H9 (cell line): ENCODE results near the gene SF3A2. TPM values are rescaled to one million over a fixed set of nuclear protein-coding genes. Genes with fewer than 3 reads are reported as not detected.

Experiments used
- DNase-seq: peaks from one replicate; pipeline ENCODE4 v3.0.0-alpha.2; 2017
- H2AFZ ChIP-seq: one replicate; pipeline ENCODE4 v1.6.1; 2013; ENCODE audit warnings: mild to moderate bottlenecking, low read length, control low read depth, moderate library complexity
- H2AK5ac ChIP-seq: 2 replicates; pipeline ENCODE4 v1.6.1; 2013; ENCODE audit warnings: low read length, control low read depth, mixed read lengths; ENCODE audit not compliant: insufficient read length
- H2BK120ac ChIP-seq: one replicate; pipeline ENCODE4 v1.6.1; 2013; ENCODE audit warnings: low read depth, mild to moderate bottlenecking, low read length, control low read depth, inconsistent platforms; ENCODE audit not compliant: poor library complexity, severe bottlenecking
- H2BK12ac ChIP-seq: 2 replicates; pipeline ENCODE4 v1.6.1; 2013; ENCODE audit warnings: low read length, control low read depth, mixed read lengths, low read depth; ENCODE audit not compliant: insufficient read length
- H2BK15ac ChIP-seq: 2 replicates; pipeline ENCODE4 v1.6.1; 2013; ENCODE audit warnings: low read depth, low read length, control low read depth
- H2BK20ac ChIP-seq: one replicate; pipeline ENCODE4 v1.6.1; 2013; ENCODE audit warnings: low read depth, mild to moderate bottlenecking, low read length, control low read depth, inconsistent platforms; ENCODE audit not compliant: poor library complexity, severe bottlenecking
- H2BK5ac ChIP-seq: 2 replicates; pipeline ENCODE4 v1.6.1; 2013; ENCODE audit warnings: low read length, control low read depth, mixed read lengths; ENCODE audit not compliant: insufficient read length
- H3K14ac ChIP-seq: 2 replicates; pipeline ENCODE4 v1.6.1; 2013; ENCODE audit warnings: low read length, control low read depth; ENCODE audit not compliant: insufficient read depth
- H3K18ac ChIP-seq: 2 replicates; pipeline ENCODE4 v1.6.1; 2013; ENCODE audit warnings: low read depth, mild to moderate bottlenecking, mixed read lengths, low read length, control low read depth; ENCODE audit not compliant: insufficient read length
- H3K23ac ChIP-seq: 2 replicates; pipeline ENCODE4 v1.6.1; 2013; ENCODE audit warnings: low read length, control low read depth, mixed read lengths, low read depth; ENCODE audit not compliant: insufficient read length
- H3K23me2 ChIP-seq: 2 replicates; pipeline ENCODE4 v1.6.1; 2013; ENCODE audit warnings: low read depth, mild to moderate bottlenecking, mixed read lengths, low read length, control low read depth; ENCODE audit not compliant: insufficient read length, poor library complexity, severe bottlenecking
- H3K27ac ChIP-seq: 2 replicates; pipeline ENCODE4 v1.5.1; 2013; ENCODE audit warnings: low read length, control low read depth, mixed read lengths, low read depth; ENCODE audit not compliant: insufficient read length
- H3K27me3 ChIP-seq: 2 replicates; pipeline ENCODE4 v1.6.1; 2013; ENCODE audit warnings: low read length, control low read depth, inconsistent platforms; ENCODE audit not compliant: insufficient read depth
- H3K4ac ChIP-seq: 2 replicates; pipeline ENCODE4 v1.6.1; 2013; ENCODE audit warnings: low read depth, mild to moderate bottlenecking, control low read depth, inconsistent platforms, low read length, moderate library complexity
- H3K4me1 ChIP-seq: 2 replicates; pipeline ENCODE4 v1.6.1; 2013; ENCODE audit warnings: low read length, control low read depth, inconsistent platforms; ENCODE audit not compliant: insufficient read depth
- H3K4me2 ChIP-seq: 2 replicates; pipeline ENCODE4 v1.6.1; 2013; ENCODE audit warnings: low read length, control low read depth, mixed read lengths; ENCODE audit not compliant: insufficient read length, insufficient read depth
- H3K56ac ChIP-seq: 2 replicates; pipeline ENCODE4 v1.6.1; 2013; ENCODE audit warnings: low read depth, mild to moderate bottlenecking, mixed read lengths, low read length, control low read depth; ENCODE audit not compliant: insufficient read length
- H3K79me1 ChIP-seq: 2 replicates; pipeline ENCODE4 v1.6.1; 2013; ENCODE audit warnings: low read depth, mild to moderate bottlenecking, moderate library complexity, low read length, control low read depth, inconsistent platforms; ENCODE audit not compliant: insufficient read depth, poor library complexity, severe bottlenecking
- H3K79me2 ChIP-seq: 2 replicates; pipeline ENCODE4 v1.6.1; 2013; ENCODE audit warnings: low read length, control low read depth, inconsistent platforms; ENCODE audit not compliant: insufficient read depth
- H3K9ac ChIP-seq: 2 replicates; pipeline ENCODE4 v1.6.1; 2013; ENCODE audit warnings: low read length, control low read depth, mixed read lengths; ENCODE audit not compliant: insufficient read length; ENCODE audit errors: extremely low read depth
- H3K9me3 ChIP-seq: one replicate; pipeline ENCODE4 v1.6.1; 2013; ENCODE audit warnings: low read depth, low read length, inconsistent platforms; ENCODE audit not compliant: control insufficient read depth
- H3T11ph ChIP-seq: one replicate; pipeline ENCODE4 v1.6.1; 2013; ENCODE audit warnings: mild to moderate bottlenecking, low read length, control low read depth, inconsistent platforms
- H4K20me1 ChIP-seq: one replicate; pipeline ENCODE4 v1.6.1; 2013; ENCODE audit not compliant: control insufficient read depth, insufficient read length, insufficient read depth
- H4K5ac ChIP-seq: 2 replicates; pipeline ENCODE4 v1.6.1; 2013; ENCODE audit warnings: low read depth, mild to moderate bottlenecking, mixed read lengths, low read length, control low read depth; ENCODE audit not compliant: insufficient read length
- H4K8ac ChIP-seq: replicated peaks from 2 replicates; pipeline ENCODE4 v1.6.1; 2013; ENCODE audit warnings: low read length, control low read depth, mixed read lengths, low read depth; ENCODE audit not compliant: insufficient read length
- H4K91ac ChIP-seq: 2 replicates; pipeline ENCODE4 v1.6.1; 2013; ENCODE audit warnings: low read depth, mild to moderate bottlenecking, moderate library complexity, mixed read lengths, low read length, control low read depth; ENCODE audit not compliant: insufficient read length
- H3K27ac Mint-ChIP-seq, 3 experiments: 2 replicates in 2 of 3; 3 replicates in 1 of 3; pipeline ENCODE4 v1.8.0; 2020 to 2021; ENCODE audit warnings: mixed read lengths in 3 of 3, mild to moderate bottlenecking in 1 of 3, moderate library complexity in 1 of 3
- H3K27me3 Mint-ChIP-seq: 2 replicates; pipeline ENCODE4 v1.8.0; 2021; ENCODE audit warnings: low read depth, mild to moderate bottlenecking, moderate library complexity, mixed read lengths
- H3K36me3 Mint-ChIP-seq, 3 experiments: 2 replicates in 2 of 3; 3 replicates in 1 of 3; pipeline ENCODE4 v1.8.0; 2020 to 2021; ENCODE audit warnings: low read depth in 3 of 3, mixed read lengths in 3 of 3; ENCODE audit not compliant: insufficient read depth in 1 of 3
- H3K4me1 Mint-ChIP-seq, 2 experiments: 2 replicates each; pipeline ENCODE4 v1.8.0; 2020; ENCODE audit warnings: mixed read lengths in 2 of 2
- H3K4me3 Mint-ChIP-seq, 2 experiments: 2 replicates in 1 of 2; 3 replicates in 1 of 2; pipeline ENCODE4 v1.8.0; 2020 to 2021; ENCODE audit warnings: mild to moderate bottlenecking in 2 of 2, mixed read lengths in 2 of 2, moderate library complexity in 1 of 2
- H3K9me3 Mint-ChIP-seq, 2 experiments: 2 replicates in 1 of 2; 3 replicates in 1 of 2; pipeline ENCODE4 v1.8.0; 2020; ENCODE audit warnings: mild to moderate bottlenecking in 2 of 2, mixed read lengths in 2 of 2, moderate library complexity in 1 of 2
- WGBS: extraction: QIAGEN DNeasy Blood & Tissue Kit; methylation state at CpG from one replicate; pipeline ENCODE4 v1.1.7; 2013; ENCODE audit warnings: missing lambda C conversion rate, low lambda C conversion rate, mixed read lengths; ENCODE audit not compliant: insufficient read length; ENCODE audit errors: extremely low coverage; 5-methylcytosine and 5-hydroxymethylcytosine counted together
- total RNA-seq: library from RNA; stranded (reverse); gene quantifications from 2 replicates; pipeline ENCODE4 v1.2.1, GENCODE V29; 2021
- TF ChIP-seq, protein P1 (sequence below): fragments of 200-600 bp; sonication (generic); conservative IDR thresholded peaks from 3 replicates; pipeline ENCODE4 v1.8.0; 2021; ENCODE audit warnings: antibody characterized with exemption, mild to moderate bottlenecking

Gene SF3A2
- total RNA-seq, 1 experiment from 2014 or later, result 166 TPM

DNA sequence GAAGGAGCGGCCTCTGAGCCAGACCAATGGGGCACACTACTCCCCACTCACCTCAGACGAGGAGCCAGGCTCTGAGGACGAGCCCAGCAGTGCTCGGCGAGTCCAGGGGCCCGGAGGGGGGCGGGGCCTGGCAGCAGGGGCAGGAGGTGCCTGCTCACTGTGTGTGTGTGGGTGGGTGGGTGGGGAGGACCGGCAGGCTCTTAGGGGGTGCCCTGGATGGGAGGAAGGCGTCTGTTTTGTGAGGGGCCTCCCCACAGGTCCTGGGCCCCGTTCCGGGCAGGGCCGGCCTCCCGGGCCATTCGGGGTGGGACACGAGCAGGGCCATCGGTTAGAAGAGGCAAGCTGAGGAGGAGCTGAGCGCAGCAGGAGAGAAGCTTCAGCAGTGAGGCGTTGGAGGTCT is 13.2 kb upstream of the SF3A2 start:
- H4K91ac ChIP-seq, result no peak overlapping the region
- Mint-ChIP-seq H3K4me3 (no peak overlapping the region), H3K4me1 (no peaks in the 10 kb centered on the region), H3K27ac (no peak overlapping the region), H3K27me3 (no peaks in the 10 kb centered on the region; the same call in 1 of the 2 replicates), H3K36me3 (peaks cover 7 to 57% (median 41%) of the 10 kb centered on the region in 3 experiments; a peak in 6 of 7 replicates), H3K9me3 (no peaks in the 10 kb centered on the region)
- no peak overlapping the region for H3K23ac ChIP-seq
- H3K23me2 ChIP-seq, result no peaks in the 10 kb centered on the region
- H4K5ac ChIP-seq, result no peak overlapping the region
- no peak overlapping the region for H3K27ac ChIP-seq
- no peak overlapping the region for H2BK15ac ChIP-seq
- TF ChIP-seq, protein P1, sequence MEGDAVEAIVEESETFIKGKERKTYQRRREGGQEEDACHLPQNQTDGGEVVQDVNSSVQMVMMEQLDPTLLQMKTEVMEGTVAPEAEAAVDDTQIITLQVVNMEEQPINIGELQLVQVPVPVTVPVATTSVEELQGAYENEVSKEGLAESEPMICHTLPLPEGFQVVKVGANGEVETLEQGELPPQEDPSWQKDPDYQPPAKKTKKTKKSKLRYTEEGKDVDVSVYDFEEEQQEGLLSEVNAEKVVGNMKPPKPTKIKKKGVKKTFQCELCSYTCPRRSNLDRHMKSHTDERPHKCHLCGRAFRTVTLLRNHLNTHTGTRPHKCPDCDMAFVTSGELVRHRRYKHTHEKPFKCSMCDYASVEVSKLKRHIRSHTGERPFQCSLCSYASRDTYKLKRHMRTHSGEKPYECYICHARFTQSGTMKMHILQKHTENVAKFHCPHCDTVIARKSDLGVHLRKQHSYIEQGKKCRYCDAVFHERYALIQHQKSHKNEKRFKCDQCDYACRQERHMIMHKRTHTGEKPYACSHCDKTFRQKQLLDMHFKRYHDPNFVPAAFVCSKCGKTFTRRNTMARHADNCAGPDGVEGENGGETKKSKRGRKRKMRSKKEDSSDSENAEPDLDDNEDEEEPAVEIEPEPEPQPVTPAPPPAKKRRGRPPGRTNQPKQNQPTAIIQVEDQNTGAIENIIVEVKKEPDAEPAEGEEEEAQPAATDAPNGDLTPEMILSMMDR, result no peak
- no peak overlapping the region for H4K8ac ChIP-seq
- H2AK5ac ChIP-seq, result no peak overlapping the region
- no peak overlapping the region for H2AFZ ChIP-seq
- no peak overlapping the region for H3K14ac ChIP-seq
- no peaks in the 10 kb centered on the region for H3K79me2 ChIP-seq
- H2BK20ac ChIP-seq, result no peak overlapping the region
- no peak overlapping the region for H3T11ph ChIP-seq
- H4K20me1 ChIP-seq, result no peaks in the 10 kb centered on the region
- H3K9ac ChIP-seq, result no peak overlapping the region
- no peak overlapping the region for H2BK120ac ChIP-seq
- no peaks in the 10 kb centered on the region for H3K27me3 ChIP-seq
- no peak overlapping the region for H3K4me2 ChIP-seq
- no peaks in the 10 kb centered on the region for H3K9me3 ChIP-seq
- no peaks in the 10 kb centered on the region for H3K79me1 ChIP-seq
- H3K18ac ChIP-seq, result no peak overlapping the region
- no CpG with 5 or more reads among the region's 18 CpGs for WGBS
- no peak for DNase-seq
- no peak overlapping the region for H2BK12ac ChIP-seq
- no peaks in the 10 kb centered on the region for H3K4me1 ChIP-seq
- no peak overlapping the region for H2BK5ac ChIP-seq
- no peak overlapping the region for H3K56ac ChIP-seq
- H3K4ac ChIP-seq, result no peak overlapping the region
